Measurements from ENCODE around the gene BTBD2. TPM values are rescaled to one million over a fixed set of nuclear protein-coding genes. Genes with fewer than 3 reads are reported as not detected.

BTBD2 gene
- total RNA-seq, 4 donors from 2014 or later: 52.8 to 137 (median 77.1) TPM

GRCh38 chr19:1997353-1998233 is 17.9 kb downstream of the BTBD2 start:
- no peak for DNase-seq (ENCODE audit: extremely low spot score)
- Histone ChIP-seq H3K4me1 (no peaks in the 10 kb centered on the region), H3K27me3 (no peaks in the 10 kb centered on the region), H3K27ac (replicated peaks in 1 of 4) (no peak overlapping the region), H3K36me3 (peaks cover 22 to 94% (median 65%) of the 10 kb centered on the region in 4 donors), H3K9me3 (no peaks in the 10 kb centered on the region), H3K4me3 (no peak overlapping the region)
- intact Hi-C loops (cut with DNase I): no loop called here
- TF ChIP-seq CTCF (IDR thresholded peaks at IDR 0.05): no peak
- no peak for TF ChIP-seq EP300 (IDR thresholded peaks at IDR 0.05)
- TF ChIP-seq POLR2A (IDR thresholded peaks at IDR 0.05; ENCODE audit: low read depth): no peak
- TF ChIP-seq POLR2AphosphoS5 (IDR thresholded peaks at IDR 0.05): no peak
- 89% methylated on average over 14 of the region's 31 CpGs for WGBS

- no peaks in the 10 kb centered on the region for H3K9me3 ChIP-seq
- TF ChIP-seq POLR2A (IDR thresholded peaks at IDR 0.05; ENCODE audit: low read depth) (no peak), CTCF (IDR thresholded peaks at IDR 0.05) (no peak), POLR2AphosphoS5 (IDR thresholded peaks at IDR 0.05) (no peak)
- DNase-seq (ENCODE audit: extremely low spot score): no peak
- 96% methylated on average over 5 of the region's 44 CpGs for WGBS
- H3K4me1 ChIP-seq: no peaks in the 10 kb centered on the region
- intact Hi-C loops (cut with DNase I): no loop called here
- H3K27me3 ChIP-seq: no peaks in the 10 kb centered on the region
- H3K27ac ChIP-seq (replicated peaks in 1 of 4): no peak overlapping the region
- H3K4me3 ChIP-seq: no peak overlapping the region
- peaks cover 35 to 98% (median 71%) of the 10 kb centered on the region in 4 donors for H3K36me3 ChIP-seq
Observed at GRCh38 chr19:1992759-1993260, 22.7 kb downstream of the BTBD2 start.

GRCh38 chr19:1991018-1991913 is 24.2 kb downstream of the BTBD2 start:
- DNase-seq (ENCODE audit: extremely low spot score): no peak
- intact Hi-C loops (cut with DNase I): no loop called here
- Histone ChIP-seq H3K4me1 (no peaks in the 10 kb centered on the region), H3K4me3 (no peak overlapping the region), H3K36me3 (peaks cover 39 to 98% (median 74%) of the 10 kb centered on the region in 4 donors), H3K9me3 (no peaks in the 10 kb centered on the region), H3K27ac (replicated peaks in 1 of 4) (no peak overlapping the region), H3K27me3 (no peaks in the 10 kb centered on the region)
- 84% methylated on average over 28 of the region's 30 CpGs for WGBS
- TF ChIP-seq POLR2A (IDR thresholded peaks at IDR 0.05; ENCODE audit: low read depth): no peak
- no peak for TF ChIP-seq POLR2AphosphoS5 (IDR thresholded peaks at IDR 0.05)
- no peak for TF ChIP-seq EP300 (IDR thresholded peaks at IDR 0.05)
- no peak for TF ChIP-seq CTCF (IDR thresholded peaks at IDR 0.05)

- no peaks in the 10 kb centered on the region for H3K4me1 ChIP-seq
- 97% methylated on average over 20 of the region's 34 CpGs for WGBS
- H3K36me3 ChIP-seq: peaks cover 40 to 98% (median 76%) of the 10 kb centered on the region in 4 donors
- no peak for DNase-seq (ENCODE audit: extremely low spot score)
- no peak overlapping the region for H3K27ac ChIP-seq (replicated peaks in 1 of 4)
- no peak for TF ChIP-seq EP300 (IDR thresholded peaks at IDR 0.05)
- no peak for TF ChIP-seq POLR2AphosphoS5 (IDR thresholded peaks at IDR 0.05)
- no peak for TF ChIP-seq POLR2A (IDR thresholded peaks at IDR 0.05; ENCODE audit: low read depth)
- no peak for TF ChIP-seq CTCF (IDR thresholded peaks at IDR 0.05)
- no peak overlapping the region for H3K4me3 ChIP-seq
- intact Hi-C loops (cut with DNase I): no loop called here
- H3K27me3 ChIP-seq: no peaks in the 10 kb centered on the region
- H3K9me3 ChIP-seq: no peaks in the 10 kb centered on the region
Observed at GRCh38 chr19:1990230-1991017, 25.1 kb downstream of the BTBD2 start.

Data from esophagus muscularis mucosa (tissue), 4 donors.